SK-N-SH treated with all-trans-retinoic acid at 6 μM for 48 hours (cell line): ENCODE results near the gene KIT.

Source experiments
- ATAC-seq: fragments of 200-7000 bp; cut with Tn5 transposase; 3 replicates; pipeline ENCODE4 v1.9.1; 2020; ENCODE audit warnings: mild to moderate bottlenecking, moderate library complexity
- ARNTL ChIP-seq: fragments of 450-650 bp; formaldehyde crosslinking; IDR thresholded peaks from 2 replicates; pipeline ENCODE4 v1.5.0; 2020; ENCODE audit warnings: low read depth, mild to moderate bottlenecking, moderate library complexity, borderline replicate concordance
- BACH2 ChIP-seq: fragments of 250-450 bp; sonication (Bioruptor Pico); IDR thresholded peaks from 2 replicates; pipeline ENCODE4 v1.9.0; 2021; ENCODE audit warnings: mild to moderate bottlenecking, borderline replicate concordance
- CSDC2 ChIP-seq: fragments of 250-450 bp; sonication (Bioruptor Pico); IDR thresholded peaks from 2 replicates; pipeline ENCODE4 v1.5.0; 2020; ENCODE audit warnings: mild to moderate bottlenecking, moderate library complexity
- ESRRG ChIP-seq: fragments of 250-450 bp; sonication (Bioruptor Pico); IDR thresholded peaks from 2 replicates; pipeline ENCODE4 v1.6.1; 2021; ENCODE audit warnings: mild to moderate bottlenecking
- GLIS3 ChIP-seq: fragments of 250-450 bp; sonication (Bioruptor Pico); IDR thresholded peaks from 2 replicates; pipeline ENCODE4 v1.5.0; 2020; ENCODE audit warnings: mild to moderate bottlenecking, moderate library complexity
- ISL1 ChIP-seq: fragments of 250-450 bp; sonication (Bioruptor Pico); IDR thresholded peaks from 2 replicates; pipeline ENCODE4 v2.1.2; 2022; ENCODE audit warnings: mild to moderate bottlenecking, moderate library complexity
- OSR1 ChIP-seq: fragments of 250-450 bp; sonication (Bioruptor Pico); IDR thresholded peaks from 2 replicates; pipeline ENCODE4 v1.8.0; 2022; ENCODE audit warnings: moderate library complexity, mild to moderate bottlenecking, inconsistent platforms
- PPARA ChIP-seq: fragments of 250-450 bp; sonication (Bioruptor Pico); IDR thresholded peaks from 2 replicates; pipeline ENCODE4 v1.5.0; 2020; ENCODE audit warnings: mild to moderate bottlenecking, borderline replicate concordance
- RARB ChIP-seq: fragments of 250-450 bp; sonication (Bioruptor Pico); IDR thresholded peaks from 2 replicates; pipeline ENCODE4 v1.8.0; 2021; ENCODE audit warnings: mild to moderate bottlenecking, moderate library complexity
- SNAI2 ChIP-seq: fragments of 250-450 bp; sonication (Bioruptor Pico); IDR thresholded peaks from 2 replicates; pipeline ENCODE4 v1.5.0; 2020; ENCODE audit warnings: mild to moderate bottlenecking, moderate library complexity
- TCF4 ChIP-seq: fragments of 250-450 bp; sonication (Bioruptor Pico); IDR thresholded peaks from 2 replicates; pipeline ENCODE4 v1.8.0; 2021; ENCODE audit warnings: mild to moderate bottlenecking, moderate library complexity, borderline replicate concordance
- TOX ChIP-seq: fragments of 250-450 bp; sonication (Bioruptor Pico); IDR thresholded peaks from 2 replicates; pipeline ENCODE4 v1.8.0; 2021; ENCODE audit warnings: mild to moderate bottlenecking, moderate library complexity, borderline replicate concordance
- ZFP3 ChIP-seq: fragments of 250-450 bp; sonication (Bioruptor Pico); IDR thresholded peaks from 2 replicates; pipeline ENCODE4 v1.5.0; 2020; ENCODE audit warnings: mild to moderate bottlenecking, moderate library complexity
- ZFP30 ChIP-seq: fragments of 450-650 bp; formaldehyde crosslinking; IDR thresholded peaks from 2 replicates; pipeline ENCODE4 v1.5.0; 2022; ENCODE audit warnings: mild to moderate bottlenecking, moderate library complexity
- ZNF565 ChIP-seq: fragments of 450-650 bp; formaldehyde crosslinking; conservative IDR thresholded peaks from 2 replicates; pipeline ENCODE4 v1.5.0; 2020; ENCODE audit warnings: low read depth, mild to moderate bottlenecking, moderate library complexity
- ZNF8 ChIP-seq: fragments of 450-650 bp; formaldehyde crosslinking; IDR thresholded peaks from 2 replicates; pipeline ENCODE4 v1.5.0; 2020; ENCODE audit warnings: mild to moderate bottlenecking, moderate library complexity
- TF ChIP-seq, protein P1 (sequence below): fragments of 250-450 bp; sonication (Bioruptor Pico); IDR thresholded peaks from 2 replicates; pipeline ENCODE4 v1.8.0; 2021; ENCODE audit warnings: low read depth, mild to moderate bottlenecking, moderate library complexity, borderline replicate concordance
- TF ChIP-seq, protein P2 (sequence below): fragments of 250-450 bp; sonication (Bioruptor Pico); IDR thresholded peaks from 2 replicates; pipeline ENCODE4 v1.5.0; 2020; ENCODE audit warnings: mild to moderate bottlenecking, moderate library complexity
- TF ChIP-seq, protein P3 (sequence below): fragments of 250-450 bp; sonication (Bioruptor Pico); IDR thresholded peaks from 2 replicates; pipeline ENCODE4 v1.5.1; 2020; ENCODE audit warnings: low read depth, mild to moderate bottlenecking, moderate library complexity
- TF ChIP-seq, protein P4 (sequence below): fragments of 250-450 bp; sonication (Bioruptor Pico); IDR thresholded peaks from 2 replicates; pipeline ENCODE4 v1.5.1; 2021; ENCODE audit warnings: mild to moderate bottlenecking, moderate library complexity
- TF ChIP-seq, protein P5 (sequence below): fragments of 250-450 bp; sonication (Bioruptor Pico); IDR thresholded peaks from 2 replicates; pipeline ENCODE4 v1.8.0; 2020; ENCODE audit warnings: mild to moderate bottlenecking, moderate library complexity, borderline replicate concordance

Gene KIT

DNA sequence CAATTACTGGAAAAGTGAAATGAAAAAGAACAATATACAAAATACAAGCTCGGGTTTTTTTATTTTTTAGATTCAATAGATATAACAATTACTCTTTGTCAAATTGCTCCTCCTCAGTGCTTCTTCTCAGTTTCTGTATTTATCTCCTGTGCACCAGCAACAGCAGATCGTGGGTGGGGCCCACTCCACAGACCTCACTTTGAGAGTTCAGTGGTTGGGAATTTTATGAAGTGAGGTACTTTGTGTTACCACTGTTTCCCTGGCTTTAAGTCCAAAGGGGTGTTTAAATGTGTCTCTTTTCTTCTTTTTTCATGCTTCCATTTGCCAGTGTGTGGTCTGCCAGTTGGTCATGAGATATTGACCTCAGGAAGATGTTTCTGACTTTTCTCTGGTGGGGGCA, 54.4 kb downstream of the KIT start:
- no peak for ATAC-seq
- TF ChIP-seq ZFP30 (CRISPR knock-in tag), result no peak
- TF ChIP-seq ZNF8 (CRISPR knock-in tag), result no peak
- TF ChIP-seq BACH2 (CRISPR knock-in tag), result no peak
- no peak for TF ChIP-seq ESRRG (CRISPR knock-in tag)
- TF ChIP-seq SNAI2 (CRISPR knock-in tag), result no peak
- TF ChIP-seq, protein P1, sequence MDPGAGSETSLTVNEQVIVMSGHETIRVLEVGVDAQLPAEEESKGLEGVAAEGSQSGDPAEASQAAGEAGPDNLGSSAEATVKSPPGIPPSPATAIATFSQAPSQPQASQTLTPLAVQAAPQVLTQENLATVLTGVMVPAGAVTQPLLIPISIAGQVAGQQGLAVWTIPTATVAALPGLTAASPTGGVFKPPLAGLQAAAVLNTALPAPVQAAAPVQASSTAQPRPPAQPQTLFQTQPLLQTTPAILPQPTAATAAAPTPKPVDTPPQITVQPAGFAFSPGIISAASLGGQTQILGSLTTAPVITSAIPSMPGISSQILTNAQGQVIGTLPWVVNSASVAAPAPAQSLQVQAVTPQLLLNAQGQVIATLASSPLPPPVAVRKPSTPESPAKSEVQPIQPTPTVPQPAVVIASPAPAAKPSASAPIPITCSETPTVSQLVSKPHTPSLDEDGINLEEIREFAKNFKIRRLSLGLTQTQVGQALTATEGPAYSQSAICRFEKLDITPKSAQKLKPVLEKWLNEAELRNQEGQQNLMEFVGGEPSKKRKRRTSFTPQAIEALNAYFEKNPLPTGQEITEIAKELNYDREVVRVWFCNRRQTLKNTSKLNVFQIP (CRISPR knock-in tag), result no peak
- no peak for TF ChIP-seq PPARA (CRISPR knock-in tag)
- no peak for TF ChIP-seq ISL1 (CRISPR knock-in tag)
- TF ChIP-seq OSR1 (CRISPR knock-in tag), result no peak
- TF ChIP-seq ZFP3 (CRISPR knock-in tag), result no peak
- TF ChIP-seq ARNTL (CRISPR knock-in tag), result no peak
- TF ChIP-seq TCF4 (CRISPR knock-in tag), result no peak
- no peak for TF ChIP-seq GLIS3 (CRISPR knock-in tag)

DNA sequence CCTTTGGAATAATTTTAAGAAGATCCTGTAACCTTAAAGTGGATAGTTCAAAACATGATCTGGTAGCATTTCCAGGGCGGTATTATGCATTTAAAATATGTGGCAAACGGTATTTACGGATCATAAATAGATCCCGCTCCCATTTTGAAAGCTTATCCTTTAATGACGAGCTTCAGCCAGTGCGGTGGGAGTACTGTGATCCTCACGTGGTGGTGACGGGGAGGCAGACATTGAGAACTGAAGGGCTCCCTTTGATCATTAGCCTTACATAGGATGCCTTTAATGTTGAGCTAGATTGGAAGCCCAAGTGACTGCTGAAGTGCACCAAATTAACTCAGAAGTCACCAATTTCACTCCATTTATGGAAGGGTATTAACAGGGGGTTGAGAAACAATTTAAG, 56.9 kb downstream of the KIT start:
- TF ChIP-seq BACH2 (CRISPR knock-in tag), result no peak
- no peak for TF ChIP-seq ARNTL (CRISPR knock-in tag)
- no peak for TF ChIP-seq ZNF8 (CRISPR knock-in tag)
- TF ChIP-seq, protein P1 (CRISPR knock-in tag), result no peak
- no peak for TF ChIP-seq ZNF565 (CRISPR knock-in tag)
- TF ChIP-seq ISL1 (CRISPR knock-in tag), result no peak
- TF ChIP-seq, protein P2, sequence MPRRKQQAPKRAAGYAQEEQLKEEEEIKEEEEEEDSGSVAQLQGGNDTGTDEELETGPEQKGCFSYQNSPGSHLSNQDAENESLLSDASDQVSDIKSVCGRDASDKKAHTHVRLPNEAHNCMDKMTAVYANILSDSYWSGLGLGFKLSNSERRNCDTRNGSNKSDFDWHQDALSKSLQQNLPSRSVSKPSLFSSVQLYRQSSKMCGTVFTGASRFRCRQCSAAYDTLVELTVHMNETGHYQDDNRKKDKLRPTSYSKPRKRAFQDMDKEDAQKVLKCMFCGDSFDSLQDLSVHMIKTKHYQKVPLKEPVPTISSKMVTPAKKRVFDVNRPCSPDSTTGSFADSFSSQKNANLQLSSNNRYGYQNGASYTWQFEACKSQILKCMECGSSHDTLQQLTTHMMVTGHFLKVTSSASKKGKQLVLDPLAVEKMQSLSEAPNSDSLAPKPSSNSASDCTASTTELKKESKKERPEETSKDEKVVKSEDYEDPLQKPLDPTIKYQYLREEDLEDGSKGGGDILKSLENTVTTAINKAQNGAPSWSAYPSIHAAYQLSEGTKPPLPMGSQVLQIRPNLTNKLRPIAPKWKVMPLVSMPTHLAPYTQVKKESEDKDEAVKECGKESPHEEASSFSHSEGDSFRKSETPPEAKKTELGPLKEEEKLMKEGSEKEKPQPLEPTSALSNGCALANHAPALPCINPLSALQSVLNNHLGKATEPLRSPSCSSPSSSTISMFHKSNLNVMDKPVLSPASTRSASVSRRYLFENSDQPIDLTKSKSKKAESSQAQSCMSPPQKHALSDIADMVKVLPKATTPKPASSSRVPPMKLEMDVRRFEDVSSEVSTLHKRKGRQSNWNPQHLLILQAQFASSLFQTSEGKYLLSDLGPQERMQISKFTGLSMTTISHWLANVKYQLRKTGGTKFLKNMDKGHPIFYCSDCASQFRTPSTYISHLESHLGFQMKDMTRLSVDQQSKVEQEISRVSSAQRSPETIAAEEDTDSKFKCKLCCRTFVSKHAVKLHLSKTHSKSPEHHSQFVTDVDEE (CRISPR knock-in tag), result no peak
- TF ChIP-seq, protein P3, sequence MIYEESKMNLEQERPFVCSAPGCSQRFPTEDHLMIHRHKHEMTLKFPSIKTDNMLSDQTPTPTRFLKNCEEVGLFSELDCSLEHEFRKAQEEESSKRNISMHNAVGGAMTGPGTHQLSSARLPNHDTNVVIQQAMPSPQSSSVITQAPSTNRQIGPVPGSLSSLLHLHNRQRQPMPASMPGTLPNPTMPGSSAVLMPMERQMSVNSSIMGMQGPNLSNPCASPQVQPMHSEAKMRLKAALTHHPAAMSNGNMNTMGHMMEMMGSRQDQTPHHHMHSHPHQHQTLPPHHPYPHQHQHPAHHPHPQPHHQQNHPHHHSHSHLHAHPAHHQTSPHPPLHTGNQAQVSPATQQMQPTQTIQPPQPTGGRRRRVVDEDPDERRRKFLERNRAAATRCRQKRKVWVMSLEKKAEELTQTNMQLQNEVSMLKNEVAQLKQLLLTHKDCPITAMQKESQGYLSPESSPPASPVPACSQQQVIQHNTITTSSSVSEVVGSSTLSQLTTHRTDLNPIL (CRISPR knock-in tag), result no peak
- TF ChIP-seq OSR1 (CRISPR knock-in tag), result no peak
- TF ChIP-seq RARB (CRISPR knock-in tag), result no peak
- no peak for TF ChIP-seq TOX
- TF ChIP-seq PPARA (CRISPR knock-in tag), result no peak
- no peak for TF ChIP-seq TCF4 (CRISPR knock-in tag)
- no peak for TF ChIP-seq CSDC2 (CRISPR knock-in tag)
- no peak for TF ChIP-seq ZFP30 (CRISPR knock-in tag)
- TF ChIP-seq, protein P4, sequence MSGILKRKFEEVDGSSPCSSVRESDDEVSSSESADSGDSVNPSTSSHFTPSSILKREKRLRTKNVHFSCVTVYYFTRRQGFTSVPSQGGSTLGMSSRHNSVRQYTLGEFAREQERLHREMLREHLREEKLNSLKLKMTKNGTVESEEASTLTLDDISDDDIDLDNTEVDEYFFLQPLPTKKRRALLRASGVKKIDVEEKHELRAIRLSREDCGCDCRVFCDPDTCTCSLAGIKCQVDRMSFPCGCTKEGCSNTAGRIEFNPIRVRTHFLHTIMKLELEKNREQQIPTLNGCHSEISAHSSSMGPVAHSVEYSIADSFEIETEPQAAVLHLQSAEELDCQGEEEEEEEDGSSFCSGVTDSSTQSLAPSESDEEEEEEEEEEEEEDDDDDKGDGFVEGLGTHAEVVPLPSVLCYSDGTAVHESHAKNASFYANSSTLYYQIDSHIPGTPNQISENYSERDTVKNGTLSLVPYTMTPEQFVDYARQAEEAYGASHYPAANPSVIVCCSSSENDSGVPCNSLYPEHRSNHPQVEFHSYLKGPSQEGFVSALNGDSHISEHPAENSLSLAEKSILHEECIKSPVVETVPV (CRISPR knock-in tag), result no peak
- TF ChIP-seq ZFP3 (CRISPR knock-in tag), result no peak
- TF ChIP-seq, protein P5, sequence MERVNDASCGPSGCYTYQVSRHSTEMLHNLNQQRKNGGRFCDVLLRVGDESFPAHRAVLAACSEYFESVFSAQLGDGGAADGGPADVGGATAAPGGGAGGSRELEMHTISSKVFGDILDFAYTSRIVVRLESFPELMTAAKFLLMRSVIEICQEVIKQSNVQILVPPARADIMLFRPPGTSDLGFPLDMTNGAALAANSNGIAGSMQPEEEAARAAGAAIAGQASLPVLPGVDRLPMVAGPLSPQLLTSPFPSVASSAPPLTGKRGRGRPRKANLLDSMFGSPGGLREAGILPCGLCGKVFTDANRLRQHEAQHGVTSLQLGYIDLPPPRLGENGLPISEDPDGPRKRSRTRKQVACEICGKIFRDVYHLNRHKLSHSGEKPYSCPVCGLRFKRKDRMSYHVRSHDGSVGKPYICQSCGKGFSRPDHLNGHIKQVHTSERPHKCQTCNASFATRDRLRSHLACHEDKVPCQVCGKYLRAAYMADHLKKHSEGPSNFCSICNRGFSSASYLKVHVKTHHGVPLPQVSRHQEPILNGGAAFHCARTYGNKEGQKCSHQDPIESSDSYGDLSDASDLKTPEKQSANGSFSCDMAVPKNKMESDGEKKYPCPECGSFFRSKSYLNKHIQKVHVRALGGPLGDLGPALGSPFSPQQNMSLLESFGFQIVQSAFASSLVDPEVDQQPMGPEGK (CRISPR knock-in tag), result no peak
- no peak for ATAC-seq
